Stimulated activated CD8-positive, alpha-beta memory T cell treated with anti-CD3 and anti-CD28 coated beads, Interleukin-4, amount 100 ng/mL, for 4 hours (primary cell): ENCODE results near the gene KDM4C.
"Not testable (repeated sequence)": the region's sequence is repeated elsewhere in the genome, so short reads cannot be mapped to it uniquely, and the experiment has no call there.

Experiments used
- DNase-seq, 2 donors: peaks; one replicate each; pipeline ENCODE4 v3.0.0-alpha.2; 2020; ENCODE audit warnings: low read depth in 2 of 2, low spot score in 1 of 2

Gene KDM4C

GRCh38 chr9:7154650-7155049 lies 396.9 kb downstream of the KDM4C start:
- DNase-seq, result no peak

DNA sequence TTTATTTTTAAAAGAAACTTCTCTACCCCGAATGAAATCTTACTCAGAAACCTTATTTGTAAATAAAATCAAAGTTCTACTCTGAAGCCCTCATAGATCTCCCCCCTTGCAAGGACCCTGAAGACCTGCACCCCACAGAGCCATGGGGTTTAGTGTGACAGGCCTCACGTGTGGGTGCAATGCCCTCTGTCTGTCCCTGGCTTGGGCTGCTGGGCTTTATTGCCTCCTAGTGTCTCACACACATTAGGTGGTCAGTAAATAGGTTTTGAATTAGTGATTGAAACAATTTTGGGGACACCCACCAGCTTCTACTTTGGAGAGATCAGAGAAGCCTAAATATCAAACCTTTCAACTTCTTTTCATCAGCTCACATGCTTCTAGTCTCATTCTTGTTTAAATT lies 403.7 kb downstream of the KDM4C start:
- DNase-seq, result no peak

DNA sequence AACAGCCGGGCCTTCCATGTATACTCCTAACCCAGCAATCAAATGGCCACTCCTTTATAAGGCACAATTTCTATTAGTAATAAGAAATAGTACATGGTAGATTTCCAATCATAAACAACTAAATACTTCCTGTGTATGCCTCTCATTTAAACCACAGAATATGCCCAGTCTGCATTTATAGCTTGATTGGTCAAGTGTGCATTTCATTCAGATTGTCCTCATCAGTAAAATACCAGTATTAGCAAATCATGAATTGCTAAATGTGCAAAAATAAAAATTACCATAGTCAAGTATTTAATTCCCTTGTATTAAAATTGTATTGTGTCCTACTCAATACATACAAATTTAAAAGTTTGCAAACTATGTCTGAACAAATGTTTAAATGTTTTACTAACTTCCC lies 406.2 kb downstream of the KDM4C start:
- no peak for DNase-seq

- DNase-seq, result no peak
These were observed 406.9 kb downstream of the KDM4C start for GRCh38 chr9:7164440-7165330.

DNA sequence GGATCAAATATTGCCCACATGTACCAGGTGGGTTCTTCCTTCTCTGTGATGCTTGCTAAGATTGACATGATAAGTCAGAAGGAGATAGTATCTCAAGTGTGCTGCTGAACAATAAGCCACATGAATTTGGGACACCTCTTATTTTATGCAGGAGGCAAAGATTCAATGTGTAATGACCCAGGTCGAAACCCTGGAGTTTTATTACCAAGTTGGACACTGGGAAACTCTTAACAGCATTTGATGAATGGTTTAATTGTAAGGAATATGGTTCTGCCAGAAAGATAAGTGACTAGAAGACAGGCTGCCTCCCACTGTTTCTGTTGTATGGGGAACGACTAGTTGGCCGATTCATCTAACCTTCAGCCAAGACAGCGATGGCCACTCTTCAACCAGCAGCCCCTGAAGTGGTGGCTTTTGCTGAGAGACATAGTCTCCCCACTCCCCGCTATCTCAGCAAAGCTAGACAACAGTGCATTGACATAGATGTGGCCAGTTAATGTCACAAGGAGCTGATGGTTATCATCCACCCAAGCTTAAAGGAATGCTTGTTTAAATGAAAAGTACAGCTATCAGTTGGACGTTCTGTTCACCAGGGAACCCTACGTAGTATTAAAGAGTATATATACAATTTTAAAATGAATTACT lies 407.7 kb downstream of the KDM4C start:
- DNase-seq, result no peak

DNA sequence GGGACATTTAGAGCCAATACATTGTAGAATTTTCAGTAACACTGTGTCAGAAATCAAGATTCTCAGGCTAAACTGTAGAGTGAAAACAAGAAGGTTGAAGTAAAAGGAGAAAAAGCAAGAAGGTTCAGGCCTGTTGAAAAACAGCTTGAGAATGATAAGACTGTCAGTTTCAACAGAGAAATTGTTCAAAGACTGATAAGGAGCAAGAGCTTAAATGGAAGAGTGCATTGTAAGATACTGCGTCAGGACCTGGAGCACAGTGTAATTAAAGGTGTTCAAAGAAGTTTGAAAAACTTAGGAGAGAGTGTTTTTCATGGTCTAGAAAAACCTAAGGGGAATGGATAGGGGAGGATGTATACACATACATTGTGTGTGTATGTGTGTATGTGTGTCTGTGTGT lies 408.3 kb downstream of the KDM4C start:
- no peak for DNase-seq

GRCh38 chr9:7169717-7170389 lies 412.1 kb downstream of the KDM4C start:
- DNase-seq, result no peak

DNA sequence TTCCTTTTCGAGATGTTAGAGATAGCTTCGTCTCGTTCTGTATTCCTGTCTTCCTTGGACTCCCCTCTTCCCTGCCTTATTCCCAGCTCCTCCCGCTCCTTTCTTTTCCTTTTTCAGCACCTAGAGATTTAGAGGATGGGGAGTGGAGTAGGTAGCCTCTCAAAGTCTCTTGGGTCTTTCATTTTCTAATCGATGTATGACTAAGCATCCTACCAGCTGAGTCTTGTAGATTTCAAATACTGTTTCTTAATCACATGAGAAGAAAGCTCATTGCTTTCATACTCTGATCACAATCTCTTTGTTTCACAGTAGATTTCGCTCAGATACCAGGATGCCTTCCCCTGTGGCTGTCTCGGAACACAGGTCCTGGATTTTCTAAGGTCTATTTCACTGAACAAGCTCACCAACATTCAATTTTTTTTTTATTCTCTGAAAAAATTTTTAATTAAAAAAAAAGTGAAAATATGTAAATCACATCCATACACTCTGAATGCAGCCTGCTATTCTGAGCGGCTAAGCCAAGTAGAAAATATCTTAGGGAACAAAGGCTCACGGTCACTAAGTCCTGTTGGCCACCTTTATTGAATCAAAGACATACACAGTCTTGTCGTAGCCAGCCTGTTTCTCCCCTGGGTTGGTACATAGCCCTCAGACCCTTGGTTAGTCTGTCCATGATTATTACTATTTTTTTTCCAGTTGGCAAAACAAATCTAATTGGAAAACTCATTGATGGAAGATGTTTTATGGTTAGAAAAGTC lies 413.8 kb downstream of the KDM4C start:
- DNase-seq, result no peak

- DNase-seq, result no peak
These were observed 414.7 kb downstream of the KDM4C start for GRCh38 chr9:7172154-7173115.

DNA sequence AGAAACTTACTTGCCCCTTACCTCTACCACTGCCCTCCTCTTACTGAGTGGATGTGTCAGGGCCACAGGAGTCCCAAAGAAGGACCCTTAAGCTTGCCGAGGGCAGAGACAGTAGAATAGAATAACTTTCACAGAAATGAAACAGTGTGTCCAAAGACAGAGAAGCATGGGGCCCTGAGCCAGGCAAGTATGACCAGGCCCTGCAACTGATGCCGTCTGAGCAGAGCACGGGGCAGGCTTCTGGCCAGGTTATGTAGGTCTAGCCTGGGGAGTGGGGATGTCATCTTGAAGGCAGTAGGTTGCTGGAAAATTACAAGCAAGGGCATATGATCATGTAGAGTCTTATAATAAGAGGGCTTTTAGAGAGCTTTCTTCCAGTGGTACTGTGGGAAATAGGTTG lies 415.4 kb downstream of the KDM4C start:
- DNase-seq, result no peak

DNA sequence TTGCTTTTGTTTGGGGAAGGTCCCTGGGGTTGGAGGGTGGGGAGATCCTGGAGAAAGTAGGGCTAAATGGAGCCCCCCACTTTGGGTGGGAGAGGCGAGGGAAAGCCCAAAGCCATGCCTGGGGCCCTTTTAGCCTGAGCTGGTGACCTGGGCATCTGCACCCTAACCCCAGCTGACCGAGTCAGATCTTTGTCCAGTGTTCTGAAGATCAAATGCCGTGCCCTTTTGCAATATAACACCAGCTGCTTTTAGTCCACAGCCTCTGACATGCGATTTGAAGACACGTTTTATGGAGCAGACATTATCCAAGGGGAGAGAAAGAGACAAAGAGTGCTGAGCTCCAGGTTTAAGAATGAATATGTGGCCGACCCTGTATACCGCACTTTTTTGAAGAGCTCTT lies 416.5 kb downstream of the KDM4C start:
- DNase-seq, result no peak

DNA sequence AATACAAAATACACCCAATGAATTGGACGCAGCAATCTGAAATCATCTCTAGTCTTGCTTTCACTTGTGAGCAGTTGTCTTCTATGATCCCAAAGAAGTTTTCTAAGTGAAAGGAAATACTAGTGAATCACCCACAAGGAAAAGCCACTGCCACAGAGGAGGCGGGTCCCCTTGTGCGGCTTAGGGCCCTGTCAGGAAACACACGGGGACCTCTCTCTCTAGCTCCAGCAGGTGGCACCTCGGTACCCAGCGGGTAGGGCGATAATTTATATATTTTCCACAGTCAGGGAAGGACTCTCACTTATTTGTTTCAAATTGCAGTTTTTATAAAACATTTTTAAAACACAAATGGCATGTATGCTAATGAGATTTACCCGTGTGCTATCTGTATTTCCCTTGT lies 417.1 kb downstream of the KDM4C start:
- DNase-seq, result no peak

GRCh38 chr9:7176561-7176960 lies 418.8 kb downstream of the KDM4C start:
- DNase-seq, result no peak

DNA sequence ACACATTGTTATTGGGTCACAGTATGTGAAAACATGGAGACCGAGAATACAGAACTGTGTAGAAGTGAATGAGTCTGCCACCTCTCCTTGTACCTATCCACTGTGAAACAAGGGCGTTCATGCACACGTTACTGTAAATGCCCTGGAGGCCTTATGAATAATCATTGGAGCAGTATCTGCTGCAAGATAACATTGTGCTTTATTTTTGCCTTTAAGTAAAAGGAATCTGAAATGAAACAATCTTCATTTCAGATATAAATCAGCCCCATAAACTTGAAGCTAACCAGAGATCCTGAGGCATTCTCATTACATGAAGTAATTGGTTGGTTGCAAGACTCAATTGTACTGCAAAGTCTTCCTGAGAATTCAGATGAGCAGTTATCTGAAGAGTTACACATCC lies 419.6 kb downstream of the KDM4C start:
- no peak for DNase-seq

DNA sequence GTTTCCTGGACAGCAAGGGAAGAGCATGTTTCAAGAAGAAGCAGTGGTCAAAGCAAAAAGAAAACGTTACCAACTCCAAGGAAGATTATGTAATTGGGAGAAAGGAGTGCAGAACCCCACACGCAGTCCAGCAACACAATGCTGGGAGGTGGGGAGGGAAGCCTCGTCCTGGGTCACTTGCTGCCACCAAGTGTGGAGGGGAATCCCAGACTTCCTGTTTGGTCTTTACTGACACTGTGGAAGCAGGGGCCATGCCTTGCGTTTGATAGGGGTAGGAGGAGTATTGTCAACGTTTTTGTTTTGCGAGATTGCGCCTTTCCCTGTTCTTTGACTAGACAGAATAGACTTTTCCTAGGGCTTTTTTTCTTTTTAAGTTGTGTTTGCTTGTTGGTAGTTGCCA lies 421.0 kb downstream of the KDM4C start:
- no peak for DNase-seq

GRCh38 chr9:7180247-7180646 lies 422.5 kb downstream of the KDM4C start:
- DNase-seq, result no peak

- not testable (repeated sequence) for DNase-seq
These were observed 425.4 kb downstream of the KDM4C start for GRCh38 chr9:7183139-7183538.

DNA sequence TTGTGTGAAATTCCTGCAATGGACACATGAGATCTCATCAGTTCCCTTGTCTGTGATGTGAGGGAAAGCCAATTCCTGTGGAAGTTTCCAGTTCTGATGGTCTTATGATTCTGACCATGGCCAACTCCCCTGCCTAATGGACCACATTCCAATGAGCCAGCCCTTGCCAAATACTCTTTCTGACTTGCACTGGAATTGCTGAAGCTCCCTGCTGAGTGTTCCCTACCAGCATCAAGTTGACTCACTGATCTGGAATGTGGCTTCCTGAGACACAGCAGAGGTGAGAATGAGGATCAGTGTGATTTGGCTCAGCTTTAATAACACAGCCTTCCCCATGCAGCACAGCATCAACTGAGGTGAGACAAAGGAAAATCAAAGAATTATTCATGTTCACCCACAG lies 427.8 kb downstream of the KDM4C start:
- DNase-seq, result no peak

- no peak for DNase-seq
These were observed 428.4 kb downstream of the KDM4C start for GRCh38 chr9:7186175-7186574.

GRCh38 chr9:7192266-7192665 lies 434.5 kb downstream of the KDM4C start:
- no peak for DNase-seq
